ENCODE data around the gene AP3B1.

DNA sequence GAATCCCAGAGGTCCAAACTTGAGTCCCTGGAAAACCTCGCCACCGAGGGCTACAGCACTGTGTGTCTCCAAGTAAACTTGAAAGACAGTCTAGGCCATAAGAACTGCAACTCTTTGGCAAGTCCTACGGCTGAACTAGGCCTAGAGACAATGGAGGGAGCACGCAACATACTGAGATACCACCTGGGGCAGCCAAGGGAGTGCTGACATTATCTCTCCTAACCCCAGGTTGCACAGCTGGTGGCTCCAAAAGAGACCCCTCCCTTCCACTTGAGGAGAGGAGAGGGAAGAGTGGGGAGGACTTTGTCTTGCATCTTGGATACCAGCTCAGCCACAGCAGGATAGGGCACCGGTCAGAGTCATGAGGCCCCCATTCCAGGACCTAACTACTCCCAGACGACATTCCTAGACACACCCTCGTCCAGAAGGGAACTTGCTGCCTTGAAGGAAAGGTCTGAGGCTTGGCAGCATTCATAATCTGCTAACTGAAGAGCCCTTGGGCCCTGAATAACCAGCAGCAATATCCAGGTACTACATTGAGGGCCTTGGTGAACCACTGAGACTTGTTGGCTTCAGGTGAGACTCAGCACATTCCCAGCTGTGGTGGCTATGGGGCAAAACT lies 42.7 kb downstream of the AP3B1 start:
- TF ChIP-seq, protein P1, sequence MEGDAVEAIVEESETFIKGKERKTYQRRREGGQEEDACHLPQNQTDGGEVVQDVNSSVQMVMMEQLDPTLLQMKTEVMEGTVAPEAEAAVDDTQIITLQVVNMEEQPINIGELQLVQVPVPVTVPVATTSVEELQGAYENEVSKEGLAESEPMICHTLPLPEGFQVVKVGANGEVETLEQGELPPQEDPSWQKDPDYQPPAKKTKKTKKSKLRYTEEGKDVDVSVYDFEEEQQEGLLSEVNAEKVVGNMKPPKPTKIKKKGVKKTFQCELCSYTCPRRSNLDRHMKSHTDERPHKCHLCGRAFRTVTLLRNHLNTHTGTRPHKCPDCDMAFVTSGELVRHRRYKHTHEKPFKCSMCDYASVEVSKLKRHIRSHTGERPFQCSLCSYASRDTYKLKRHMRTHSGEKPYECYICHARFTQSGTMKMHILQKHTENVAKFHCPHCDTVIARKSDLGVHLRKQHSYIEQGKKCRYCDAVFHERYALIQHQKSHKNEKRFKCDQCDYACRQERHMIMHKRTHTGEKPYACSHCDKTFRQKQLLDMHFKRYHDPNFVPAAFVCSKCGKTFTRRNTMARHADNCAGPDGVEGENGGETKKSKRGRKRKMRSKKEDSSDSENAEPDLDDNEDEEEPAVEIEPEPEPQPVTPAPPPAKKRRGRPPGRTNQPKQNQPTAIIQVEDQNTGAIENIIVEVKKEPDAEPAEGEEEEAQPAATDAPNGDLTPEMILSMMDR (IDR thresholded peaks at IDR 0.05): no peak
- no peak for TF ChIP-seq POLR2A (IDR thresholded peaks at IDR 0.05; ENCODE audit: low read depth)
- no peak for TF ChIP-seq EP300 (IDR thresholded peaks at IDR 0.05)
- no peak for TF ChIP-seq POLR2AphosphoS5 (IDR thresholded peaks at IDR 0.05)
